ENCODE data around the gene SMAD3.
A peak's percentile ranks its signal among the peaks of the same experiment; 100 is the strongest.
"Not testable (repeated sequence)": the region's sequence is repeated elsewhere in the genome, so short reads cannot be mapped to it uniquely, and the experiment has no call there.

Gene SMAD3

DNA sequence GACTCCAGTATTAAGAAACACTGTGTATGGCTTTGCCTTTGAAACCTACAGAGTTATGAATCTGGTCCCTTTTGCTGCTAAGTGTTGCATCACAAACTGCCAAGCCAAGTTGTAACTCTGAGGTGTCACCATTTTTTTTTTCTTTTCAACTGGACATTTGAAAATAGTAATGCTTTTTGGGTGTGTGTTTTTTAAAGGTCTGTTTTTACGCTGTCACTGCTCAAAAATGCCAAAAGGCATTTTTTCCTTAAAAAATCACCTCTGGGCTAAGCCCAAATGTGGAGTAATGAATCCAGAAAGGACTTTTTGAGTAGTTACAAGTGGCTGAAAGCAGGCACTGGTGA lies 9.5 kb downstream of the SMAD3 start:
- TF ChIP-seq ZNF2 (tag by site-specific recombination; IDR thresholded peaks at IDR 0.05) (no peak), ZNF18 (tag by site-specific recombination; IDR thresholded peaks at IDR 0.05) (no peak), GLI2 (tag by site-specific recombination; IDR thresholded peaks at IDR 0.05; ENCODE audit: borderline replicate concordance, low read depth) (no peak), ZNF350 (tag by site-specific recombination; IDR thresholded peaks at IDR 0.05) (no peak), ZFHX2 (tag by site-specific recombination; conservative IDR thresholded peaks at IDR 0.05) (no peak), ZNF16 (tag by site-specific recombination; IDR thresholded peaks at IDR 0.05; ENCODE audit: low read depth) (no peak), HOXA7 (CRISPR knock-in tag; IDR thresholded peaks at IDR 0.05; ENCODE audit: borderline replicate concordance) (no peak), ZNF302 (tag by site-specific recombination; IDR thresholded peaks at IDR 0.05; ENCODE audit: low read depth) (no peak)
- TF ChIP-seq, protein P1, sequence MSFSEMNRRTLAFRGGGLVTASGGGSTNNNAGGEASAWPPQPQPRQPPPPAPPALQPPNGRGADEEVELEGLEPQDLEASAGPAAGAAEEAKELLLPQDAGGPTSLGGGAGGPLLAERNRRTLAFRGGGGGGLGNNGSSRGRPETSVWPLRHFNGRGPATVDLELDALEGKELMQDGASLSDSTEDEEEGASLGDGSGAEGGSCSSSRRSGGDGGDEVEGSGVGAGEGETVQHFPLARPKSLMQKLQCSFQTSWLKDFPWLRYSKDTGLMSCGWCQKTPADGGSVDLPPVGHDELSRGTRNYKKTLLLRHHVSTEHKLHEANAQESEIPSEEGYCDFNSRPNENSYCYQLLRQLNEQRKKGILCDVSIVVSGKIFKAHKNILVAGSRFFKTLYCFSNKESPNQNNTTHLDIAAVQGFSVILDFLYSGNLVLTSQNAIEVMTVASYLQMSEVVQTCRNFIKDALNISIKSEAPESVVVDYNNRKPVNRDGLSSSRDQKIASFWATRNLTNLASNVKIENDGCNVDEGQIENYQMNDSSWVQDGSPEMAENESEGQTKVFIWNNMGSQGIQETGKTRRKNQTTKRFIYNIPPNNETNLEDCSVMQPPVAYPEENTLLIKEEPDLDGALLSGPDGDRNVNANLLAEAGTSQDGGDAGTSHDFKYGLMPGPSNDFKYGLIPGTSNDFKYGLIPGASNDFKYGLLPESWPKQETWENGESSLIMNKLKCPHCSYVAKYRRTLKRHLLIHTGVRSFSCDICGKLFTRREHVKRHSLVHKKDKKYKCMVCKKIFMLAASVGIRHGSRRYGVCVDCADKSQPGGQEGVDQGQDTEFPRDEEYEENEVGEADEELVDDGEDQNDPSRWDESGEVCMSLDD (tag by site-specific recombination; IDR thresholded peaks at IDR 0.05), result no peak
- TF ChIP-seq, protein P2, sequence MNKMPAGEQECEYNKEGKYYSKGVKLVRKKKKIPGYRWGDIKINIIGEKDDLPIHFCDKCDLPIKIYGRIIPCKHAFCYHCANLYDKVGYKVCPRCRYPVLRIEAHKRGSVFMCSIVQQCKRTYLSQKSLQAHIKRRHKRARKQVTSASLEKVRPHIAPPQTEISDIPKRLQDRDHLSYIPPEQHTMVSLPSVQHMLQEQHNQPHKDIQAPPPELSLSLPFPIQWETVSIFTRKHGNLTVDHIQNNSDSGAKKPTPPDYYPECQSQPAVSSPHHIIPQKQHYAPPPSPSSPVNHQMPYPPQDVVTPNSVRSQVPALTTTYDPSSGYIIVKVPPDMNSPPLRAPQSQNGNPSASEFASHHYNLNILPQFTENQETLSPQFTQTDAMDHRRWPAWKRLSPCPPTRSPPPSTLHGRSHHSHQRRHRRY (tag by site-specific recombination; IDR thresholded peaks at IDR 0.05), result no peak
- TF ChIP-seq, protein P3, sequence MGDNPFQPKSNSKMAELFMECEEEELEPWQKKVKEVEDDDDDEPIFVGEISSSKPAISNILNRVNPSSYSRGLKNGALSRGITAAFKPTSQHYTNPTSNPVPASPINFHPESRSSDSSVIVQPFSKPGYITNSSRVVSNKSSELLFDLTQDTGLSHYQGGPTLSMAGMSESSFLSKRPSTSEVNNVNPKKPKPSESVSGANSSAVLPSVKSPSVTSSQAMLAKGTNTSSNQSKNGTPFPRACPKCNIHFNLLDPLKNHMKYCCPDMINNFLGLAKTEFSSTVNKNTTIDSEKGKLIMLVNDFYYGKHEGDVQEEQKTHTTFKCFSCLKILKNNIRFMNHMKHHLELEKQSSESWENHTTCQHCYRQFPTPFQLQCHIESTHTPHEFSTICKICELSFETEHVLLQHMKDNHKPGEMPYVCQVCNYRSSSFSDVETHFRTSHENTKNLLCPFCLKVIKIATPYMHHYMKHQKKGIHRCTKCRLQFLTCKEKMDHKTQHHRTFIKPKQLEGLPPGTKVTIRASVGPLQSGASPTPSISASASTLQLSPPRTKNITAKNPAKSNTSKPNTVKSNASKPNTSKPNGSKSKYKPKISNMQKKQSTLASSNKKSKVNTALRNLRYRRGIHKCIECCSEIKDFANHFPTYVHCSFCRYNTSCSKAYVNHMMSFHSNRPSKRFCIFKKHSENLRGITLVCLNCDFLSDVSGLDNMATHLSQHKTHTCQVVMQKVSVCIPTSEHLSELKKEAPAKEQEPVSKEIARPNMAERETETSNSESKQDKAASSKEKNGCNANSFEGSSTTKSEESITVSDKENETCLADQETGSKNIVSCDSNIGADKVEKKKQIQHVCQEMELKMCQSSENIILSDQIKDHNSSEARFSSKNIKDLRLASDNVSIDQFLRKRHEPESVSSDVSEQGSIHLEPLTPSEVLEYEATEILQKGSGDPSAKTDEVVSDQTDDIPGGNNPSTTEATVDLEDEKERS (tag by site-specific recombination; IDR thresholded peaks at IDR 0.05), result no peak
- CTCF ChIA-PET, result no interaction called here
- Histone ChIP-seq H3K9me3 (ENCODE audit: control insufficient read depth, insufficient read depth, low read depth, low read length) (no peaks in the 10 kb centered on the region), H3K27ac (ENCODE audit: extremely low read depth, low read depth, low read length) (no peak overlapping the region), H3K36me3 (ENCODE audit: control insufficient read depth in 2 of 2, insufficient read depth in 1 of 2, low read length in 2 of 2) (peaks cover 0 to 12% of the 10 kb centered on the region in 2 experiments; a peak in 1 of 3 replicates), H3K4me1 (ENCODE audit: control insufficient read depth, insufficient read depth, low read length) (peaks cover 7% of the 10 kb centered on the region), H3K4me3 (ENCODE audit: low read depth, low read length) (no peak overlapping the region)
- POLR2A ChIA-PET, result no interaction called here

DNA sequence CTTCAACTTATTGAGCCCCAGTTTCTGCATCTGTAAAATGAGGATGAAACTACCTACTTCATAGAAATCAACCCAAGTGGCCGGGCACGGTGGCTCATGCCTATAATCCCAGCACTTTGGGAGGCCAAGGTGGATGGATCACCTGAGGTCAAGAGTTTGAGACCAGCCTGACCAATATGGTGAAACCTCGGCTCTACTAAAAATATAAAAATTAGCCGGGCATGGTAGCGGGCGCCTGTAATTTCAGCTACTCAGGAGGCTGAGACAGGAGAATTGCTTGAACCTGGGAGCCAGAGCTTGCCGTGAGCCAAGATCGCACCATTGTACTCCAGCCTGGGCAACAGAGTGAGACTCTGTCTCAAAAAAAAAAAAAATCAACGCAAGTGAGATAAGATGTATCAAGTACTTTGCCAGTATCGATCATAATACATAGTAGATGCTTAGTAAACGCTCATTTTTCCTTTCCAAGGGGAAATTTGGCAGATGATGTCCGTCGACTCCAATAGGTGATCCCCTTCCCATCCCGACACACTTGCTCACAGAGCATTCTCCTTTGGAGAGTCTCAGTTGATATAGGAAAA lies 10.2 kb downstream of the SMAD3 start:
- not testable (repeated sequence) for H3K9me3 ChIP-seq (ENCODE audit: control insufficient read depth, insufficient read depth, low read depth, low read length)

More for the DNA sequence above, 10.2 kb downstream of the SMAD3 start:
- peak; percentile 87 for TF ChIP-seq ZNF664 (tag by site-specific recombination; IDR thresholded peaks at IDR 0.05)
- not testable (repeated sequence) for H3K4me1 ChIP-seq (ENCODE audit: control insufficient read depth, insufficient read depth, low read length); H3K4me3 ChIP-seq (ENCODE audit: low read depth, low read length); H3K27ac ChIP-seq (ENCODE audit: extremely low read depth, low read depth, low read length)
- peaks cover 0 to 12% of the 10 kb centered on the region in 2 experiments; a peak in 1 of 3 replicates for H3K36me3 ChIP-seq (ENCODE audit: control insufficient read depth in 2 of 2, insufficient read depth in 1 of 2, low read length in 2 of 2)
- POLR2A ChIA-PET, result interaction anchor here (1.0 kb wide), 1 partner anchor 10 kb away, joined by 5 read pairs; the partner anchor contains the start of gene SMAD3
- CTCF ChIA-PET, result interaction anchor here (0.6 to 0.9 kb wide), 2 partner anchors 100 to 207 kb away, joined by 3 to 4 read pairs; no protein-coding TSS in a partner anchor
